NOMO-1 (cell line): ENCODE measurements around the gene KRTAP4-16.
A peak's percentile ranks its signal among the peaks of the same experiment; 100 is the strongest.
"Not testable (repeated sequence)": the region's sequence is repeated elsewhere in the genome, so short reads cannot be mapped to it uniquely, and the experiment has no call there.

Experiments used
- DNase-seq, 2 experiments: peaks; one replicate each; lab custom pipeline; 2025; ENCODE audit not compliant: unreplicated experiment in 2 of 2; lab: John Stamatoyannopoulos, UW

KRTAP4-16 gene

DNA sequence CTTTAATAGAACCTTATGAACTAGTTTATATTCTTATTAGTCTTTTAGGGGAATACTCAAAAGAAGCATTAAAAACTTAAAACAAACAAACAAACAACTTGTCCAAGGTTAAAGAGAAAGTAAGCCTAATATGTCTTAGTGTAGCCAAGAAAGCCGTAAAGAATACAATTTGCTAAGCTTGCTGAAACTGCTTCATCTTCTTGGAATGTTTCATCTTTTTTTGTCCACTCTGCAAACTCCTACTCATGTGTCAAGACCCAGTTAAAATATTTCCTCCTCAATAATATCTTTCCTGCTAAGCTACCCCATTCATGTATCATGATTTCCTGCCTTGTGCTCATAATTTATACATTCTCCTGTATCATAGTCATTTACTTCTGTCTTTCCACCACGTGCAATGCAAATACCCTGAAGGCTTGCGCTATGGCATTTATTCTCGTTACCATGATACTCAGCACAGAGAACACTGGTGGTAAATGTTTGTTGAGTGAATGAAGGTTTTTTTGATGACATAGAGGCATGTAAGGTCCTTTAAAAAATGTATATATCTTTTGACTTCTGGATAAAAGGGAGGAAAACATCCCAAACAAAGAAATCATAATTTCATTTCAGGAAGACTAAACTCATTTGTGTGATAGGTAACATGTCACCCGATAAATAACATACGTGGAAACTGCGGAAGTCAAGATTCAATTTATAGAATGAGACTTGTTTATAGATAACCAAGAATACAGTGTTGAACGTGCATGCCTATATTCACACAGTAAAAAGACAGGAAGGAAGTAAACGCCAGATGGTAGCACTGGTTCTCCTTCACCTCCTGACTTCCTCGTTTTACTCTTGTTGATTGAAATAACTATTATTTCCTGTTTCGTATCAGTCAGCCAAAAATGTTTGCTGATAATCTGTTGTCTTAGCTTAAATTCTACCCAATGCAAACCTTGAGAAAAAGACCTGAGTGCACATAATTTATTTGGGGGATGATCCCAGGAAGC, 18.0 kb upstream of the KRTAP4-16 start:
- peak in 1 of 2 experiments; percentile 77 for DNase-seq

DNA sequence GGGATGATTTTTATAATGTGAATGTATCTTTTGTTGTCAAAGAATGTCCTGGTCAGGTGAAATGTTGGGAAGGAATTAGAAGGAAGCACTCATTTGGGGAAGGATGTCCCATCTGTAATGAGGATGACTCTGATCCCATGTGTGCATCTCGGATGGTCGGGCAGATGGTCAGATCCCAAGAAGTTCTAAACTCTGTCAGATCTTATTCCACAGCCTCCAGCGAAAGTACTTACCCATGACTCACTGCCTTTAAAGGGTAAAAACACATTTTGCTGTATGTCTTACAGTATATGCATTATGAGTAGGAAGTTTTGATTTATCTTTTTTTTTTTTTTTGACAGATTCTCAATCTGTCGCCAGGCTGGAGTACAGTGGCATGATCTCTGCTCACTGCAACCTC, 16.7 kb upstream of the KRTAP4-16 start:
- DNase-seq: no peak

DNA sequence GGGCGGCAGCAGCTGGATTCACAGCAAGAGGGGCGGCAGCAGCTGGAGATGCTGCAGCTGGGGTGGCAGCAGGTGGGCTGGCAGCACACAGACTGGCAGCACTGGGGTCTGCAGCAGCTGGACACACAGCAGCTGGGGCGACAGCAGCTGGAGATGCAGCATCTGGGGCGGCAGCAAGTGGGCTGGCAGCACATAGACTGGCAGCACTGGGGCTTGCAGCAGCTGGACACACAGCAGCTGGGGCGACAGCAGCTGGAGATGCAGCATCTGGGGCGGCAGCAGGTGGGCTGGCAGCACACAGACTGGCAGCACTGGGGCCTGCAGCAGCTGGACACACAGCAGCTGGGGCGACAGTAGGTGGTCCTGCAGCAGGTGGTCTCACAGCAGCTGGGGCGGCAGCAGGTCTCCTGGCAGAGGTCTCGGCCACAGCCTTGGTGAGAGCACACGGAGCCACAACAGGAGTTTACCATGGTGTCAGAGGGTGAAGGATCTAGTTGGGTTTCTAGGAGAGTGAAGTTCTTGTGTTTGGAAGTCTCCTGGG, 15.9 kb upstream of the KRTAP4-16 start, which contains the start of gene KRTAP4-11:
TSS of gene KRTAP4-11 (minus strand) at position 528 of the 541 bp plus-strand sequence. CDS start at position 470, 58 bp downstream.
- not testable (repeated sequence) for DNase-seq

DNA sequence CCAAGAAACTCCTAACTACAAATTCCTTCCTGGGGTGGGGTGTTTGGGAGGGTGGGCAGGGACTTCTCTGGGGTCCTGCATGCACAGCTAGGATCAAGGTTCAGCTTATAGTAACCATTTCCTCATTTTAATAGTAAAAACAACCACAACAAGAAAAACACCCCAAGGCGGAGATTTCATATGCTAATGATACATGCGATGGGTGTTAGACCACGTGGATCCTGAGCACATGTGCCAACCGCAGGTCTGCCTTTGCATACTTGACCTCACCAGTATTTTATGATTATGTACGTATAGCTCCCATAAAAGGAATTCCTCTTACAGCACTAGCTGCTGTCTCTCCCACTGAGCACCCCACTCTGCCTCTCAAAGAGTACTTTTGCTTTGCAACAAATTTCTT, 14.3 kb upstream of the KRTAP4-16 start:
- DNase-seq: peak; percentile 32 to 66

- no peak for DNase-seq
Observed at GRCh38 chr17:41111151-41111885, 9.3 kb upstream of the KRTAP4-16 start.

DNA sequence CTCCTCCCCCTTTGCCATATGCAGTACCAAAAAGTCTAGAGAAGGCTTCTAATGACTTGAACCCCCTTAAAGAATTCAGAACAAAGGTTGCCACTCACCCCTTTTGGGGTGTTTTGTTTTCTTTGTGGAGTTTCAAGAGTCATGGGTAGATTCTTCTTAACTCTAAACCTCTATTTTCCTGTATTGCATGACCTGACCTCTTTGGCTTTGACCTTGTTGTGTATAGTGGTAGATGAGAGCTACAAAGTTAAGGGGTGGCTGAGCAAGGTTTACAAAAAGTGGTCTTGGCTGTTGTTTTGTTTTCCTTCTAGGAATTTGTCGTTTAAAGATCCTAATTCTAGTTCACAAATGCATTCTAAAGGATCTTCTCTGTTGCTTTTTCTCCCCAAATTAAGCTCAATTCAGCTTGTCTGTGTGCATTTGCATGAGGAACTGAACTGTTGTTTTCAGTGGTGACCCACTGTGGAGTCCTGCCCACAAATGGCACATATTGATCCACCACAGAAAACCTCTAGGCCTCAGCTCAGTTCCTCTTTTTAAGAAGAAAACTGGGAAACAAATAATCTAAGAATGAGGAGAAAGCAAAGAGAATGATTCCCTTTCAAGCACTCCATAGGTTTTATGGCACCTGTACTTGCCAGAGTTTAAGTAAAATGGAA, 6.8 kb upstream of the KRTAP4-16 start:
- peak in 1 of 2 experiments; percentile 36 for DNase-seq

- DNase-seq: no peak
Observed at GRCh38 chr17:41107941-41108450, 6.0 kb upstream of the KRTAP4-16 start.

DNA sequence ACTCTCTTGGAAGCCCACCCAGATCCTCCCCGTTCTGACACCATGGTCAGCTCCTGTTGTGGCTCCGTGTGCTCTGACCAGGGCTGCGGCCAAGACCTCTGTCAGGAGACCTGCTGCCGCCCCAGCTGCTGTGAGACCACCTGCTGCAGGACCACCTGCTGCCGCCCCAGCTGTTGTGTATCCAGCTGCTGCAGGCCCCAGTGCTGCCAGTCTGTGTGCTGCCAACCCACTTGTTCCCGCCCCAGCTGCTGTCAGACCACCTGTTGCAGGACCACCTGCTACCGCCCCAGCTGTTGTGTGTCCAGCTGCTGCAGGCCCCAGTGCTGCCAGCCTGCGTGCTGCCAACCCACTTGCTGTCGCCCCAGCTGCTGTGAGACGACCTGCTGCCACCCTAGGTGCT, 3.3 kb upstream of the KRTAP4-16 start, which contains the start of gene KRTAP4-9:
TSS of gene KRTAP4-9 (plus strand) at position 43 of the 400 bp plus-strand sequence. CDS start at position 43, 0 bp downstream.
- not testable (repeated sequence) for DNase-seq

- DNase-seq: not testable (repeated sequence)
Observed at GRCh38 chr17:41104386-41105038, 2.5 kb upstream of the KRTAP4-16 start.

GRCh38 chr17:41103896-41104295, 1.9 kb upstream of the KRTAP4-16 start:
- DNase-seq: no peak

DNA sequence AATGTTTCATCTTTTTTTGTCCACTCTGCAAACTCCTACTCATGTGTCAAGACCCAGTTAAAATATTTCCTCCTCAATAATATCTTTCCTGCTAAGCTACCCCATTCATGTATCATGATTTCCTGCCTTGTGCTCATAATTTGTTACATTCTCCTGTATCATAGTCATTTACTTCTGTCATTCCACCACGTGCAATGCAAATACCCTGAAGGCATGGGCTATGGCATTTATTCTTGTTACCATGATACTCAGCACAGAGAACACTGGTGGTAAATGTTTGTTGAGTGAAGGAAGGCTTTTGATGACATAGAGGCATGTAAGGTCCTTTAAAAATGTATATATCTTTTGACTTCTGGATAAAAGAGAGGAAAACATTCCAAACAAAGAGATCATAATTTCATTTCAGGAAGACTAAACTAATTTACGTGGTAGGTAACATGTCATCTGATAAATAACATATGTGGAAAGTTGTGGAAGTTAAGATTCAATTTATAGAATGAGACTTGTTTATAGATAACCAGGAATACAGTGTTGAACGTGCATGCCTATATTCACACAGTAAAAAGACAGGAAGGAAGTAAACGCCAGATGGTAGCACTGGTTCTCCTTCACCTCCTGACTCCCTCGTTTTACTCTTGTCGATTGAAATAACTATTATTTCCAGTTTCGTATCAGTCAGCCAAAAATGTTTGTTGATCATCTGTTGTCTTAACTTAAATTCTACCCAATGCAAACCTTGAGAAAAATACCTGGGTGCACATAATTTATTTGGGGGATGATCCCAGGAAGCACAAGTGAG, 2.1 kb downstream of the KRTAP4-16 start:
- not testable (repeated sequence) for DNase-seq

GRCh38 chr17:41098481-41098880, 3.5 kb downstream of the KRTAP4-16 start:
- no peak for DNase-seq

DNA sequence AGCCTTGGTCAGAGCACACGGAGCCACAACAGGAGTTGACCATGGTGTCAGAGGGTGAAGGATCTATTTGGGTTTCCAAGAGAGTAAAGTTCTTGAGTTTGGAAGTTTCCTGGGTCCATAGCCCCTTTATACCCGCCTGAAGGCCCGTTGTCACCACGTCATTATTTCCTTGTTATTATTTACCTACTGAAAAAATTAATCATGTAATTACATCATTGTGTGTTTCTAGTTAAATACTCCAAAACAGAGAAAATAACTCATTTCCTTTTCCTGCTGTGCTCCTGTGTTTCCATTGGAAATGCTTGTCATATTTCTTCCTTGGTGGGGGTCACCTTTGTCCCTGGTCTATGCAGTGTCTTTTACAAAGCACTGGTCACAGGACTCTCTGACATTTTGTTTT, 4.0 kb downstream of the KRTAP4-16 start, which contains the start of gene KRTAP4-8:
TSS of gene KRTAP4-8 (minus strand) at position 101 of the 400 bp plus-strand sequence. CDS start at position 43, 58 bp downstream.
- no peak for DNase-seq

DNA sequence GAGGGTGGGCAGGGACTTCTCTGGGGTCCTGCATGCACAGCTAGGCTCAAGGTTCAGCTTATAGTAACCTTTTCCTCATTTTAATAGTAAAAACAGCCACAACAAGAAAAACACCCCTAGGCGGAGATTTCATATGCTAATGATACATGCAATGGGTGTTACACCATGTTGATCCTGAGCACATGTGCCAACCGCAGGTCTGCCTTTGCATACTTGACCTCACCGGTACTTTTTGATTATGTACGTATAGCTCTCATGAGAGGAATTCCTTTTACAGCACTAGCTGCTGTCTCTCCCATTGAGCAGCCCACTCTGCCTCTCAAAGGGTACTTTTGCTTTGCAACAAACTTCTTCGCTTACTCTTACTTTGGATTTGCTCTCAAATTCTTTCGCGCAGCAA, 6.0 kb downstream of the KRTAP4-16 start:
- no peak for DNase-seq

DNA sequence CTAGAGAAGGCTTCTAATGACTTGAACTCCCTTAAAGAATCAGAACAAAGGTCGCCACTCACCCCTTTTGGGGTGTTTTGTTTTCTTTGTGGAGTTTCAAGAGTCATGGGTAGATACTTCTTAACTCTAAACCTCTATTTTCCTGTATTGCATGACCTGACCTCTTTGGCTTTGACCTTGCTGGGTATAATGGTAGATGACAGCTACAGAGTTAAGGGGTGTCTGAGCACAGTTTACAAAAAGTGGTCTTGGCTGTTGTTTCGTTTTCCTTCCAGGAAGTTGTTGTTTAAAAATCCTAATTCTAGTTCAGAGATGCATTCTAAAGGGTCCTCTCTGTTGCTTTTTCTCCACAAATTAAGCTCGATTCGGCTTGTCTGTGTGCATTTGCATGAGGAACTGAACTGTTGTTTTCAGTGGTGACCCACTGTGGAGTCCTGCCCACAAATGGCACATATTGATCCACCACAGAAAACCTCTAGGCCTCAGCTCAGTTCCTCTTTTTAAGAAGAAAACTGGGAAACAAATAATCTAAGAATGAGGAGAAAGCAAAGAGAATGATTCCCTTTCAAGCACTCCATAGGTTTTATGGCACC, 13.2 kb downstream of the KRTAP4-16 start:
- peak in 1 of 2 experiments; percentile 44 for DNase-seq

DNA sequence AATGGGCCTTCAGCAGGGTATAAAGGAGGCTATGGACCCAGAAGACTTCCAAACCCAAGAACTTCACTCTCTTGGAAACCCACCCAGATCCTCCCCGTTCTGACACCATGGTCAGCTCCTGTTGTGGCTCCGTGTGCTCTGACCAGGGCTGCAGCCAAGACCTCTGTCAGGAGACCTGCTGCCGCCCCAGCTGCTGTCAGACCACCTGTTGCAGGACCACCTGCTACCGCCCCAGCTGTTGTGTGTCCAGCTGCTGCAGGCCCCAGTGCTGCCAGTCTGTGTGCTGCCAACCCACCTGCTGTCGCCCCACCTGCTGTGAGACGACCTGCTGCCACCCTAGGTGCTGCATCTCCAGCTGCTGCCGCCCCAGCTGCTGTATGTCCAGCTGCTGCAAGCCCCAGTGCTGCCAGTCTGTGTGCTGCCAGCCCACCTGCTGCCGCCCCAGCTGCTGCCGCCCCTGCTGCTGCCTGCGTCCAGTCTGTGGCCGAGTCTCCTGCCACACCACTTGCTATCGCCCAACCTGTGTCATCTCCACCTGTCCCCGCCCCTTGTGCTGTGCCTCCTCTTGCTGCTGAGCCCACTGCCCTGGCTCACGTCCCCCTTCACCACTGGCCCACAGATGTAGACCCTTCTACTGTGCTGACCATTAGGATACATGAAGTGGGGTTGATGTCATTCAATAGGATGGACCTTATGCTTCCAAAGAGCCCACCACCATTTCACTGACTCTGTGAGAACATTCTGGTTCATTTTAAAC, 17.7 kb downstream of the KRTAP4-16 start, which contains the start of gene KRTAP4-7:
TSS of gene KRTAP4-7 (plus strand) at position 51 of the 757 bp plus-strand sequence. CDS start at position 108, 57 bp downstream.
- not testable (repeated sequence) for DNase-seq

DNA sequence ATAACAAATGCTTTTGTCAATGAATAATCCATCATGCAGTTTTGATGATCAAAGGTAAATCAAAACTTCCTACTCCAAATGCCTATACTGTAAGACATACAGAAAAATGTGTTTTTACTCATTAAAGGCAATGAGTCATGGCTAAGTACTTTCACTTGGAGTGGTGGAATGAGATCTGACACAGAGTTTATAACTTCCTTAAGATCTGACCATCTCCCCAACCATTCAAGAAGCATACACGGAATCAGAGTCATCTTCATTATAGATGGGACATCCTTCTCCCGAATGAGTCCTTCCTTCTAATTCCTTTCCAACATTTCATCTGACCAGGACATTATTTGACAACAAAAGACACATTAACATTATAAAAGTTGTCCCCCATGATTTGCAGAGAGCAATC, 18.6 kb downstream of the KRTAP4-16 start:
- not testable (repeated sequence) for DNase-seq
